ENCODE measurements around the gene NFYC.

- TF ChIP-seq, protein P1, sequence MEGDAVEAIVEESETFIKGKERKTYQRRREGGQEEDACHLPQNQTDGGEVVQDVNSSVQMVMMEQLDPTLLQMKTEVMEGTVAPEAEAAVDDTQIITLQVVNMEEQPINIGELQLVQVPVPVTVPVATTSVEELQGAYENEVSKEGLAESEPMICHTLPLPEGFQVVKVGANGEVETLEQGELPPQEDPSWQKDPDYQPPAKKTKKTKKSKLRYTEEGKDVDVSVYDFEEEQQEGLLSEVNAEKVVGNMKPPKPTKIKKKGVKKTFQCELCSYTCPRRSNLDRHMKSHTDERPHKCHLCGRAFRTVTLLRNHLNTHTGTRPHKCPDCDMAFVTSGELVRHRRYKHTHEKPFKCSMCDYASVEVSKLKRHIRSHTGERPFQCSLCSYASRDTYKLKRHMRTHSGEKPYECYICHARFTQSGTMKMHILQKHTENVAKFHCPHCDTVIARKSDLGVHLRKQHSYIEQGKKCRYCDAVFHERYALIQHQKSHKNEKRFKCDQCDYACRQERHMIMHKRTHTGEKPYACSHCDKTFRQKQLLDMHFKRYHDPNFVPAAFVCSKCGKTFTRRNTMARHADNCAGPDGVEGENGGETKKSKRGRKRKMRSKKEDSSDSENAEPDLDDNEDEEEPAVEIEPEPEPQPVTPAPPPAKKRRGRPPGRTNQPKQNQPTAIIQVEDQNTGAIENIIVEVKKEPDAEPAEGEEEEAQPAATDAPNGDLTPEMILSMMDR (IDR thresholded peaks at IDR 0.05): no peak
- TF ChIP-seq POLR2A (IDR thresholded peaks at IDR 0.05) (no peak), EP300 (IDR thresholded peaks at IDR 0.05) (no peak), POLR2AphosphoS5 (IDR thresholded peaks at IDR 0.05) (no peak)
These were observed 29.4 kb upstream of the NFYC start for GRCh38 chr1:40662151-40662550.

All from sigmoid colon (tissue), 4 donors.